Neutrophil (primary cell): ENCODE measurements around the gene RASSF8.

Source experiments
- H3K27ac ChIP-seq: fragments of 200-600 bp; sonication (generic); 2 replicates; pipeline ENCODE4 v1.5.1; 2016; ENCODE audit warnings: mild to moderate bottlenecking, moderate library complexity
- H3K27me3 ChIP-seq: fragments of 200-600 bp; sonication (generic); 2 replicates; pipeline ENCODE4 v1.6.0; 2016; ENCODE audit warnings: mild to moderate bottlenecking
- H3K36me3 ChIP-seq: fragments of 200-600 bp; sonication (generic); 2 replicates; pipeline ENCODE4 v1.5.1; 2017
- H3K4me1 ChIP-seq, 2 experiments: fragments of 200-600 bp in 1 of 2; sonication (generic) in 1 of 2; 1 replicate in 1 of 2; 2 replicates in 1 of 2; pipeline versions ENCODE4 v1.5.1 to v1.6.1; 2013 to 2016; ENCODE audit warnings: low read depth in 1 of 2, low read length in 1 of 2, mild to moderate bottlenecking in 1 of 2, moderate library complexity in 1 of 2; ENCODE audit not compliant: control insufficient read depth in 1 of 2, insufficient read depth in 1 of 2
- H3K4me3 ChIP-seq, 2 experiments: fragments of 200-600 bp in 1 of 2; sonication (generic) in 1 of 2; 1 replicate in 1 of 2; 2 replicates in 1 of 2; pipeline ENCODE4 v1.5.1; 2013 to 2016; ENCODE audit warnings: low read depth in 1 of 2, low read length in 1 of 2, mild to moderate bottlenecking in 1 of 2, moderate library complexity in 1 of 2
- H3K9me3 ChIP-seq: fragments of 200-600 bp; sonication (generic); 2 replicates; pipeline ENCODE4 v1.5.1; 2016
- CTCF ChIP-seq: fragments of 200-600 bp; sonication (generic); IDR thresholded peaks from 2 replicates; pipeline ENCODE4 v1.5.1; 2016; ENCODE audit warnings: antibody characterized with exemption

RASSF8 gene

GRCh38 chr12:26021534-26021933 lies 63.1 kb downstream of the RASSF8 start:
- no peak for TF ChIP-seq CTCF
- no peaks in the 10 kb centered on the region for H3K36me3 ChIP-seq
- no peaks in the 10 kb centered on the region for H3K27me3 ChIP-seq
- H3K4me1 ChIP-seq, result no peaks in the 10 kb centered on the region
- no peaks in the 10 kb centered on the region for H3K9me3 ChIP-seq
- H3K27ac ChIP-seq, result no peak overlapping the region
- no peak overlapping the region for H3K4me3 ChIP-seq

GRCh38 chr12:26022043-26022442 lies 63.6 kb downstream of the RASSF8 start:
- H3K27me3 ChIP-seq, result no peaks in the 10 kb centered on the region
- no peak for TF ChIP-seq CTCF
- no peaks in the 10 kb centered on the region for H3K4me1 ChIP-seq
- no peak overlapping the region for H3K4me3 ChIP-seq
- no peak overlapping the region for H3K27ac ChIP-seq
- H3K9me3 ChIP-seq, result no peaks in the 10 kb centered on the region
- no peaks in the 10 kb centered on the region for H3K36me3 ChIP-seq

GRCh38 chr12:26026713-26027112 lies 68.2 kb downstream of the RASSF8 start:
- Histone ChIP-seq H3K4me1 (no peaks in the 10 kb centered on the region), H3K36me3 (no peaks in the 10 kb centered on the region), H3K27ac (no peak overlapping the region), H3K9me3 (no peaks in the 10 kb centered on the region), H3K4me3 (no peak overlapping the region), H3K27me3 (no peaks in the 10 kb centered on the region)
- TF ChIP-seq CTCF, result no peak

- Histone ChIP-seq H3K4me1 (no peaks in the 10 kb centered on the region), H3K9me3 (no peaks in the 10 kb centered on the region), H3K27me3 (no peaks in the 10 kb centered on the region), H3K27ac (no peak overlapping the region), H3K4me3 (no peak overlapping the region), H3K36me3 (no peaks in the 10 kb centered on the region)
- TF ChIP-seq CTCF, result no peak
Measured at GRCh38 chr12:26027401-26027800, 68.9 kb downstream of the RASSF8 start.

GRCh38 chr12:26028953-26029735 lies 70.7 kb downstream of the RASSF8 start:
- no peaks in the 10 kb centered on the region for H3K36me3 ChIP-seq
- TF ChIP-seq CTCF, result no peak
- H3K9me3 ChIP-seq, result no peaks in the 10 kb centered on the region
- no peaks in the 10 kb centered on the region for H3K27me3 ChIP-seq
- no peak overlapping the region for H3K27ac ChIP-seq
- no peaks in the 10 kb centered on the region for H3K4me1 ChIP-seq
- H3K4me3 ChIP-seq, result no peak overlapping the region
